Keratinocyte (primary cell): Measurements from ENCODE around the gene BSPRY.

Experiments
- CTCF ChIP-seq, 3 experiments: IDR thresholded peaks in 1 of 3; conservative IDR thresholded peaks in 1 of 3; optimal IDR thresholded peaks in 1 of 3; 2 replicates in 2 of 3; 3 replicates in 1 of 3; pipeline versions ENCODE3 to v1.5.1; 2011; ENCODE audit warnings: low read length in 3 of 3, mild to moderate bottlenecking in 3 of 3, moderate library complexity in 2 of 3, control low read depth in 1 of 3, inconsistent platforms in 1 of 3; ENCODE audit not compliant: insufficient read depth in 2 of 3; ENCODE audit errors: extremely low read depth in 1 of 3
- EZH2 ChIP-seq: IDR thresholded peaks from one replicate; pipeline ENCODE4 v1.6.1; 2012; ENCODE audit warnings: inconsistent platforms, mild to moderate bottlenecking, low read length, moderate library complexity

DNA sequence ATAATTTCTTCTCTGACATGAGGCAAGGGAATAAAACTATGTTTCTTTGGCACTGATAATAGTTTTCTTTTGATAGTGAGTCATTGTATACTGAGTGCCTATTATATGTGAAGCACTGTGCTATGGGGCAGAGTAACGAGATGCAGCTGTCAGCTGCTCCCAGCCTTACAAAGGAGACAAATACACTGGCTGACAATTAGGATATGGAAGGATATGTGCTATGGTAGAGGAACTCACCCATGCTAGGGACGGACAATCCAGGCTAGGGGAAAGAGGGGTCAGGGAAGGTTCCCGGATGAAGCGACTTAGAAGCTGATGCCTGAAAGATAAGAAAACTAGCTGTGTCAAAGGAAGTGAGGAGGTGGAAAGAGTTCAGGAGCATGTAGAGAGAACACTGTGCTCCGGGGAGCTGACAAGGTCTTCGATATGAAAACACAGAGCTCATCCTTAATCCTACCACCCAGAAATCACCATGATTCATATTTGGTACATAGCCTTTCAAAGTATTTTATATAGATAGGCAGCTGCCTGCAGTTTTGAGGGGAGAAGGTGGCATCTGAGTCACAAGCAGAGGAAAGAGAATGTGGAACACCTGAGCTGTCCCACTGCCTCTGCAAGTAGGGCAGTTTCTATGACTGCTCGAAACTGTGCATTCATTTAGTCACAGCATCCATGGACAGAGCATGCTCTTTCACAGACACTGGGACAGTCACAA is 12.1 kb downstream of the BSPRY start:
- TF ChIP-seq CTCF (optimal IDR thresholded peaks at IDR 0.05 in 1 of 3, IDR thresholded peaks at IDR 0.05 in 1 of 3, conservative IDR thresholded peaks at IDR 0.05 in 1 of 3; ENCODE audit: extremely low read depth in 1 of 3, insufficient read depth in 2 of 3, low read length in 3 of 3) (no peak), EZH2 (no peak)
